Glutamatergic neuron (in vitro differentiated cells): ENCODE measurements around the gene NATD1. TPM values are rescaled to one million over a fixed set of nuclear protein-coding genes. Genes with fewer than 3 reads are reported as not detected.

Experiments
- DNase-seq: peaks from one replicate; pipeline ENCODE4 v3.0.0; 2022
- H3K27ac Mint-ChIP-seq: one replicate; pipeline ENCODE4 v1.8.0; 2020; ENCODE audit warnings: mild to moderate bottlenecking, mixed read lengths, inconsistent platforms; ENCODE audit not compliant: unreplicated experiment
- H3K27me3 Mint-ChIP-seq: one replicate; pipeline ENCODE4 v1.8.0; 2020; ENCODE audit warnings: mild to moderate bottlenecking, moderate library complexity, mixed read lengths, inconsistent platforms; ENCODE audit not compliant: unreplicated experiment
- H3K36me3 Mint-ChIP-seq: one replicate; pipeline ENCODE4 v1.8.0; 2020; ENCODE audit warnings: mild to moderate bottlenecking, mixed read lengths, inconsistent platforms; ENCODE audit not compliant: unreplicated experiment
- H3K4me1 Mint-ChIP-seq: one replicate; pipeline ENCODE4 v1.8.0; 2020; ENCODE audit warnings: mild to moderate bottlenecking, low read depth, mixed read lengths, inconsistent platforms; ENCODE audit not compliant: unreplicated experiment
- H3K4me3 Mint-ChIP-seq: one replicate; pipeline ENCODE4 v1.8.0; 2020; ENCODE audit warnings: mild to moderate bottlenecking, mixed read lengths, inconsistent platforms; ENCODE audit not compliant: unreplicated experiment
- H3K9me3 Mint-ChIP-seq: one replicate; pipeline ENCODE4 v1.8.0; 2020; ENCODE audit warnings: mild to moderate bottlenecking, moderate library complexity, mixed read lengths, inconsistent platforms; ENCODE audit not compliant: unreplicated experiment
- total RNA-seq: library from RNA; stranded (reverse); fragmentation: NEBNext Ultra II Directional; extraction: Animal tissue kit (Norgen Biotek cat#: 25700); gene quantifications from one replicate; pipeline ENCODE4 v1.2.1, GENCODE V29; 2021; ENCODE audit not compliant: unreplicated experiment
- TF ChIP-seq, protein P1 (sequence below): fragments of 200-600 bp; sonication (generic); IDR thresholded peaks from one replicate; pipeline ENCODE4 v1.5.0; 2021; ENCODE audit not compliant: partially characterized antibody, unreplicated experiment

NATD1 gene
- total RNA-seq, 1 donor from 2014 or later: 45.9 TPM

DNA sequence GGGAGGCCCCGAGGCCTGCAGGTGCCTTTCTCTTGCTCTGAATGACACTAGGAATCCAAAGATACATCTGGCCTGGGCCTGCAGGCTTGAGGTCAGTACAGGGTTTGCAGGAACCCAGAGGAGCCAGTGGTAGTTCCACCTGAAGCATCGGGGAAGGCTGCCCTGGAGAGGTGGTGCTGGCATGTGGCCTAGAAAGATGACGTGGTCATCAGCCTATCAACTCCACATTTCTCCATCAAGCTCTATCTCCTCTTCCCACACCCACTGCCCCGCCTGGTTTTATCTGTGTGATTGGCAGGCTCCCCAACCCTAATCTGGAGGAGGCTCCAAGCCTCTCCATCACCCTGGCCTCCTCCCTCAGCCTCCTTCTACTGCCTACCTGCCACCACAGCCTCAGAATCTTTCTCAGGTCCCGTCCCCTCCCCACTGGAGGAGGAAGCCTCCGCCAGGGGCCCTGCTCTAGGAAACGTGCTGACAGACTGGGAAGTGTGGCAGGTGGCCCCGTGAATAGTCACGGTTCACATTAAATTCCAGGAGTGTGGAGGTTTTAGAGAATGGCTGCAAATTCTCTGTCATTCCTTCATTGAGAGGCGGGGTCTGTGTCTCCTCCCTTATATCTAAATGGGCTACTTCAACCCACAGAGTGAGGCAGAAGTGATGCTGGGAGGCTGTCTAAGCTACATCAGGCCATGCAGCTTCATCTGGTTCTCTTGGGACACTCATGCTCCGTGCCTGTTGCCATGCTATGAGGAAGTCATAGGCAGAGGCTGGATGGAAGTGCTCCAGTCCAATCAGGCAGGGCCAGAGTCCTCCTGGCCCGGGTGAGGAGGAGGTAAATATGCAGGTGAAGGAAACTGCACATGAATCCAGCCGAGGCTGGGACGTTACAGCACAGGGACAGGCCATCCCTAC, 19.9 kb upstream of the NATD1 start:
- no peaks in the 10 kb centered on the region for H3K36me3 Mint-ChIP-seq
- H3K4me3 Mint-ChIP-seq: no peak overlapping the region

DNA sequence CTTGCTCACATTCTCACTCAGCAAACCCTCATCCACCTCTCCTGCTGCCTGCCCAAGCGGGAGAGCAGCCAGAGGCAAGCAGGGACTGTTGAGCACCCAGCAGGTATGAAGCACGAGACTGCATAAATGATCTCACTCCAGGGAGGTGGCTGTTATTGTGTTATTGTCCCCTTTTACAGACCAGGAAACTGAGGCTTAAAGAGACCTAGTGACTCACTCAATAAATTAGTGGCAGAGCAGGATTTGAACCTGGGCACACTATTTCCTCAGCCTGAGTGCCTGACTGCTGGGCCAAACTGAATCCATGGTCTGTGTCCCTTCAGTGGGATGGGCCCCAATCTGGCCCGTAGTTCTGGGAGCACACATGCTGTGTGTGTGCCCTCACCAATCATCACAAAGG, 19.0 kb upstream of the NATD1 start:
- TF ChIP-seq, protein P1, sequence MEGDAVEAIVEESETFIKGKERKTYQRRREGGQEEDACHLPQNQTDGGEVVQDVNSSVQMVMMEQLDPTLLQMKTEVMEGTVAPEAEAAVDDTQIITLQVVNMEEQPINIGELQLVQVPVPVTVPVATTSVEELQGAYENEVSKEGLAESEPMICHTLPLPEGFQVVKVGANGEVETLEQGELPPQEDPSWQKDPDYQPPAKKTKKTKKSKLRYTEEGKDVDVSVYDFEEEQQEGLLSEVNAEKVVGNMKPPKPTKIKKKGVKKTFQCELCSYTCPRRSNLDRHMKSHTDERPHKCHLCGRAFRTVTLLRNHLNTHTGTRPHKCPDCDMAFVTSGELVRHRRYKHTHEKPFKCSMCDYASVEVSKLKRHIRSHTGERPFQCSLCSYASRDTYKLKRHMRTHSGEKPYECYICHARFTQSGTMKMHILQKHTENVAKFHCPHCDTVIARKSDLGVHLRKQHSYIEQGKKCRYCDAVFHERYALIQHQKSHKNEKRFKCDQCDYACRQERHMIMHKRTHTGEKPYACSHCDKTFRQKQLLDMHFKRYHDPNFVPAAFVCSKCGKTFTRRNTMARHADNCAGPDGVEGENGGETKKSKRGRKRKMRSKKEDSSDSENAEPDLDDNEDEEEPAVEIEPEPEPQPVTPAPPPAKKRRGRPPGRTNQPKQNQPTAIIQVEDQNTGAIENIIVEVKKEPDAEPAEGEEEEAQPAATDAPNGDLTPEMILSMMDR: no peak
- peaks cover 7% of the 10 kb centered on the region for H3K27me3 Mint-ChIP-seq
- no peak for DNase-seq
- H3K4me1 Mint-ChIP-seq: peaks cover 6% of the 10 kb centered on the region
- H3K36me3 Mint-ChIP-seq: no peaks in the 10 kb centered on the region
- H3K4me3 Mint-ChIP-seq: no peak overlapping the region
- H3K27ac Mint-ChIP-seq: no peak overlapping the region
- H3K9me3 Mint-ChIP-seq: peaks cover 2% of the 10 kb centered on the region

More for the DNA sequence above, 19.9 kb upstream of the NATD1 start:
- peaks cover 2% of the 10 kb centered on the region for H3K9me3 Mint-ChIP-seq
- TF ChIP-seq, protein P1: no peak
- no peak for DNase-seq
- H3K27me3 Mint-ChIP-seq: peaks cover 12% of the 10 kb centered on the region
- H3K27ac Mint-ChIP-seq: no peak overlapping the region
- H3K4me1 Mint-ChIP-seq: peaks cover 6% of the 10 kb centered on the region

DNA sequence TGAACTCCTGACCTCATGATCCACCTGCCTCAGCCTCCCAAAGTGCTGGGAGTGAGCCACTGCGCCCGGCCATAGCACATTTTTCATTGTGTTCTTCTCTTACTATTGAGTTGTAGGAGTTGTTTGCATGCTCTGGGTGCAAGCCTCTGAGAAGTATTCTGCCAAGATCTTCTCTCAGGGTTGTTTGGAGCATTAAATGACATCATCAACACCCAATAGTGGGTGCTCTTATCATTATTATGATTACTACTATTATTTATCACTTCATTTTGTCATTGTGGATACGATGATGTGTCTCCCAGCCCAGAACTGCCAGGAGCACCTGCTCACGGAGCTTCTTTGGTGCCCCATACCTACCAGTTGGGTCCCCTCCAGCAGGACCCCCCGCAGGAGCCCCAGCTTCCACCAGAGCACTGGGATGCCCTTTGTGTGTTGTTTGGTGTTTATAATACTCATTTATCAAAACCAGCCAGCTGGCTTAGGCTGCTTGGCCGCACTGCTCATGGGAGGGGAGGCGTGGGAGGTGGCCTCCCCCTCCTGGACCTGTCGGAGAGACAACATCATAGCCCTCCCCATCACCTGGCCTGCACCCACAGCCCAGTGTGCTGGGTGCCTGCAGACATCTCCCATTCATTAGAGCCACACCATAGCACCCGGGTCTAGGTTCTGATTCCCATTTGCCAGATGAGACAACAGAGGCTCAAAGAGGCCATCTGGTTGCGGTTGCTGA, 18.4 kb upstream of the NATD1 start:
- H3K4me3 Mint-ChIP-seq: no peak overlapping the region
- peaks cover 6% of the 10 kb centered on the region for H3K4me1 Mint-ChIP-seq
- TF ChIP-seq, protein P1: no peak
- no peaks in the 10 kb centered on the region for H3K36me3 Mint-ChIP-seq
- H3K27me3 Mint-ChIP-seq: peaks cover 7% of the 10 kb centered on the region
- H3K9me3 Mint-ChIP-seq: peaks cover 3% of the 10 kb centered on the region
- DNase-seq: no peak
- no peak overlapping the region for H3K27ac Mint-ChIP-seq

DNA sequence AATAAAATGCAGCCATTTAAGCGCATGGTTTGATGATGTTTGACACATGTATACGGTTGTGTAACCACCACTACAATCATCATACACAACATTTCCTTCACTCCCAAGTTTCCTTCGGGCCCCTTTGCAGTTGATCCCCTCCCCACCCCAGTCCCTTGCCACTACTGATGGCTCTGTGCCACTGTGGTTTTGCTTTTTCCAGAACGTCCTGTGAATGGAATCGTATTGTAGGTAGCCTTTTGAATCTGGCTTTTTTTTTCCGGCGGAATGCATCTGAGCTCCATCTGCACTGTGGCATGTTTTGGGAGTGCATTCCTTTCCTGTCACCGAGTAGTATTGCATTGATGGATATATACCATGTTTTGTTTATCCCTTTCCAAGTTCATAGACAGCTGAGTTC, 16.2 kb upstream of the NATD1 start:
- TF ChIP-seq, protein P1: no peak
- DNase-seq: no peak
- Mint-ChIP-seq H3K36me3 (no peaks in the 10 kb centered on the region), H3K4me3 (no peak overlapping the region), H3K27me3 (peaks cover 8% of the 10 kb centered on the region), H3K9me3 (peaks cover 4% of the 10 kb centered on the region), H3K4me1 (no peaks in the 10 kb centered on the region), H3K27ac (no peak overlapping the region)
